ENCODE measurements around the gene TGFBR2. TPM values are rescaled to one million over a fixed set of nuclear protein-coding genes. Genes with fewer than 3 reads are reported as not detected.

Gene TGFBR2
- total RNA-seq, 1 donor from 2014 or later = 15.6 TPM

DNA sequence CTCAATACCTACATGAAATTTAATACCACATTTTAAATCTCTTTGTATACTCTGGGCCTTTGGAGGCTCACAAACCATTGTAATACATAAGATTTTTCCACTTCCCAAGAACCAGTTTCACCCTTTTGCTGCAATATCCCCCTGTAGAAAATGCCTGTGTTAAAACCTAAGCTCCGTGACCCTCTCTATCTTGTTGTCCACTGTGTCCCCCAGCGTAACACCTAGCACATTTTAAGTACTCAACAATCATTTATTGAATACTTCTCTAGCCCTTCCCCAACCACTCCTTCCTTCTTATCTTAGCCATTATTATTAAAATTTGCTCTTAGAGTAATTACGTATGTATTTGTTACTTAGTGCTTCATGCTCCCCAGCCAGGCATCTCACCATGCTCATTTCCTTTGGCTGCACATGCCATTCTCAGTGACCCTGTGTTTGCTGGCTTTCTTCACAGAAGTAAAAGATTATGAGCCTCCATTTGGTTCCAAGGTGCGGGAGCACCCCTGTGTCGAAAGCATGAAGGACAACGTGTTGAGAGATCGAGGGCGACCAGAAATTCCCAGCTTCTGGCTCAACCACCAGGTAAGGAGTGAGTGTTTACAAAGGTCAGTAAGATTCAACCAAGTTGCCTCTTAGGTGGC lies 81.6 kb downstream of the TGFBR2 start:
- Mint-ChIP-seq H3K27ac (peak overlapping the region; percentile 32), H3K27me3 (ENCODE audit: low read depth) (no peaks in the 10 kb centered on the region)
- TF ChIP-seq, protein P1, sequence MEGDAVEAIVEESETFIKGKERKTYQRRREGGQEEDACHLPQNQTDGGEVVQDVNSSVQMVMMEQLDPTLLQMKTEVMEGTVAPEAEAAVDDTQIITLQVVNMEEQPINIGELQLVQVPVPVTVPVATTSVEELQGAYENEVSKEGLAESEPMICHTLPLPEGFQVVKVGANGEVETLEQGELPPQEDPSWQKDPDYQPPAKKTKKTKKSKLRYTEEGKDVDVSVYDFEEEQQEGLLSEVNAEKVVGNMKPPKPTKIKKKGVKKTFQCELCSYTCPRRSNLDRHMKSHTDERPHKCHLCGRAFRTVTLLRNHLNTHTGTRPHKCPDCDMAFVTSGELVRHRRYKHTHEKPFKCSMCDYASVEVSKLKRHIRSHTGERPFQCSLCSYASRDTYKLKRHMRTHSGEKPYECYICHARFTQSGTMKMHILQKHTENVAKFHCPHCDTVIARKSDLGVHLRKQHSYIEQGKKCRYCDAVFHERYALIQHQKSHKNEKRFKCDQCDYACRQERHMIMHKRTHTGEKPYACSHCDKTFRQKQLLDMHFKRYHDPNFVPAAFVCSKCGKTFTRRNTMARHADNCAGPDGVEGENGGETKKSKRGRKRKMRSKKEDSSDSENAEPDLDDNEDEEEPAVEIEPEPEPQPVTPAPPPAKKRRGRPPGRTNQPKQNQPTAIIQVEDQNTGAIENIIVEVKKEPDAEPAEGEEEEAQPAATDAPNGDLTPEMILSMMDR (IDR thresholded peaks at IDR 0.05; ENCODE audit: unreplicated experiment) = no peak

DNA sequence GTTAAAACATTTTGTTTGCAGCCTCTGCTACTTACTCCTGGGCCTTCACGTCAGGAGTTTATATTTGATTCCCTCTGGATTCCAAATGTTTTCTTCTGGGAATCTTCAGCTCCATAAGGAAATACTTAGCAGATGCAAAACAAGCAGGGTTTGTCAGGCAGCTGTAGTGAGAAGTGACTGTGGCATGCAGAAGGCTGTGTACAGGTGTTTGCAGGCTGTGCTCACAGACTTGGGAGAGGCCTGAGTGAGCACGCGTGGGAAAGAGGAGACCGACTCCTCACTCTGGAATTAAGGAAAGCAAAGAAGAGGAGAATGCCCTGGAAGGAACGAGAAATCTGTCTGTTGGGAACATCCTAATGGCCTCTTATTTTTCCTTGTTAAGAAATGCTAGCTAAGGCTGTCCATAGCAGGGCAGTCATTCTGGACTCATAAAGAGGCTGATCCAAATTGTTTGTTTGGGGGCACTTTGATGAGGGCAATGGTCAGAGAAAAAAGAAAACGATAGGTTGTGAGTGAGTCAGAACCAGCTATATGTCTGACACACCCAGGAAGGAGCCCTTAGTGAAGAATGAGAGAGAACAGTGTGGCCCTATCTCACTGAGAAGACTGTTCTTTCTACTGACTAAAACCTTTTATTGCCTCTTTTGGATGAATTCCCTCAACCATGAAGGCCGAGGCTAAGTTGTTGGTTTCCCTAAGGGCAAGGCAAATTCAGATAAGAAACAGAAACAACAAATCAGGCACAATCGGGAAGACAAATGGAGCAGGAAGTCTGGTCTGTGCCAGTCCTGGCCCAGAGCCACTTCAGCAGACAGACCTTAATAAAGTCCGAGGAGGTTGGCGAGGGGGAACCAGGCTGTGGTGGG lies 82.6 kb downstream of the TGFBR2 start:
- DNase-seq (ENCODE audit: low spot score in 2 of 2, unreplicated experiment in 2 of 2) = no peak
- no peaks in the 10 kb centered on the region for H3K9me3 Mint-ChIP-seq
- H3K27ac Mint-ChIP-seq = peak overlapping the region; percentile 81
- H3K4me3 Mint-ChIP-seq = no peak overlapping the region
- TF ChIP-seq, protein P1 (IDR thresholded peaks at IDR 0.05; ENCODE audit: unreplicated experiment) = no peak
- H3K27me3 Mint-ChIP-seq (ENCODE audit: low read depth) = no peaks in the 10 kb centered on the region
- peaks cover 13% of the 10 kb centered on the region for H3K36me3 Mint-ChIP-seq
- peaks cover 25% of the 10 kb centered on the region for H3K4me1 Mint-ChIP-seq

More for the DNA sequence above, 81.6 kb downstream of the TGFBR2 start:
- H3K9me3 Mint-ChIP-seq = no peaks in the 10 kb centered on the region
- no peak overlapping the region for H3K4me3 Mint-ChIP-seq
- H3K36me3 Mint-ChIP-seq = peaks cover 13% of the 10 kb centered on the region
- DNase-seq (ENCODE audit: low spot score in 2 of 2, unreplicated experiment in 2 of 2) = no peak
- H3K4me1 Mint-ChIP-seq = peaks cover 25% of the 10 kb centered on the region

DNA sequence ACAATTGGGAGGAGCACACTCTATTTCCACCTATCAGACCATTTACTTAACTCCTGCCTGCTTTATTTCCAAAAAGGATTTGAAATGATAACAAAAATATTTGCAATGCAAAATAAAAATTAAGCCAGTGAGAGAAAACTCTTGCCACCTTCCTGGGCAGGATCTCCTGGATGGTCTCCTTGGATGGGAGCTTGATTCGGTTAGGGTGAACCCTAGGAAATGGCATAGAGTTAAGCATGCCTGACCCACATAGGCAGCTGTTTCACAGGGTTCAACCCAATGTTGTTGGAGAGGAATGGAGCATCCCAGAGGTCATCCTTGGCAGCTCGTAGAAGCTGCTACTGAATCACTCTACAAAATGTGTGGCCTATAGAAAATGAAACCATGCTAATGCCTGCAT lies 83.8 kb downstream of the TGFBR2 start:
- H3K4me1 Mint-ChIP-seq = peaks cover 22% of the 10 kb centered on the region
- H3K9me3 Mint-ChIP-seq = no peaks in the 10 kb centered on the region
- TF ChIP-seq, protein P1 (IDR thresholded peaks at IDR 0.05; ENCODE audit: unreplicated experiment) = no peak
- no peaks in the 10 kb centered on the region for H3K27me3 Mint-ChIP-seq (ENCODE audit: low read depth)
- no peak for DNase-seq (ENCODE audit: low spot score in 2 of 2, unreplicated experiment in 2 of 2)
- H3K4me3 Mint-ChIP-seq = no peak overlapping the region
- H3K36me3 Mint-ChIP-seq = peaks cover 11% of the 10 kb centered on the region
- H3K27ac Mint-ChIP-seq = no peak overlapping the region

DNA sequence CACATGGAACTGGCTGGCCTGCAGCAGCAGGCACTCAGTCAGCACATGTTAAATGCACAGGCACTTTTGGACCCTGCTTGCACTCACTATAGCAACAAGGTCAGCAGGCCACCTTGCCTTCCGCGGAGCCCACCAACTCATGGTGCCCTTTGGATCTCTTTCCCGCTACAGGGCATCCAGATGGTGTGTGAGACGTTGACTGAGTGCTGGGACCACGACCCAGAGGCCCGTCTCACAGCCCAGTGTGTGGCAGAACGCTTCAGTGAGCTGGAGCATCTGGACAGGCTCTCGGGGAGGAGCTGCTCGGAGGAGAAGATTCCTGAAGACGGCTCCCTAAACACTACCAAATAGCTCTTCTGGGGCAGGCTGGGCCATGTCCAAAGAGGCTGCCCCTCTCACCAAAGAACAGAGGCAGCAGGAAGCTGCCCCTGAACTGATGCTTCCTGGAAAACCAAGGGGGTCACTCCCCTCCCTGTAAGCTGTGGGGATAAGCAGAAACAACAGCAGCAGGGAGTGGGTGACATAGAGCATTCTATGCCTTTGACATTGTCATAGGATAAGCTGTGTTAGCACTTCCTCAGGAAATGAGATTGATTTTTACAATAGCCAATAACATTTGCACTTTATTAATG lies 85.0 kb downstream of the TGFBR2 start:
- no peak overlapping the region for H3K4me3 Mint-ChIP-seq
- H3K27ac Mint-ChIP-seq = no peak overlapping the region
- no peaks in the 10 kb centered on the region for H3K9me3 Mint-ChIP-seq
- peaks cover 9% of the 10 kb centered on the region for H3K36me3 Mint-ChIP-seq
- no peaks in the 10 kb centered on the region for H3K27me3 Mint-ChIP-seq (ENCODE audit: low read depth)
- H3K4me1 Mint-ChIP-seq = peaks cover 22% of the 10 kb centered on the region
- TF ChIP-seq, protein P1 (IDR thresholded peaks at IDR 0.05; ENCODE audit: unreplicated experiment) = no peak
- no peak for DNase-seq (ENCODE audit: low spot score in 2 of 2, unreplicated experiment in 2 of 2)

DNA sequence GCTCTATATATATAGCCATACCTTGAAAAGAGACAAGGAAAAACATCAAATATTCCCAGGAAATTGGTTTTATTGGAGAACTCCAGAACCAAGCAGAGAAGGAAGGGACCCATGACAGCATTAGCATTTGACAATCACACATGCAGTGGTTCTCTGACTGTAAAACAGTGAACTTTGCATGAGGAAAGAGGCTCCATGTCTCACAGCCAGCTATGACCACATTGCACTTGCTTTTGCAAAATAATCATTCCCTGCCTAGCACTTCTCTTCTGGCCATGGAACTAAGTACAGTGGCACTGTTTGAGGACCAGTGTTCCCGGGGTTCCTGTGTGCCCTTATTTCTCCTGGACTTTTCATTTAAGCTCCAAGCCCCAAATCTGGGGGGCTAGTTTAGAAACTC lies 85.5 kb downstream of the TGFBR2 start:
- no peak for DNase-seq (ENCODE audit: low spot score in 2 of 2, unreplicated experiment in 2 of 2)
- Mint-ChIP-seq H3K9me3 (no peaks in the 10 kb centered on the region), H3K4me1 (peaks cover 22% of the 10 kb centered on the region), H3K4me3 (no peak overlapping the region), H3K27me3 (ENCODE audit: low read depth) (no peaks in the 10 kb centered on the region), H3K27ac (no peak overlapping the region), H3K36me3 (peaks cover 9% of the 10 kb centered on the region)
- TF ChIP-seq, protein P1 (IDR thresholded peaks at IDR 0.05; ENCODE audit: unreplicated experiment) = no peak

All from mesothelial cell of epicardium (in vitro differentiated cells).